PC-3 (cell line): ENCODE results near the gene ZNF655. TPM values are rescaled to one million over a fixed set of nuclear protein-coding genes. Genes with fewer than 3 reads are reported as not detected.

Source experiments
- ATAC-seq: fragments of 200-7000 bp; cut with Tn5 transposase; 2 replicates; pipeline ENCODE4 v1.9.1; 2020; ENCODE audit warnings: mild to moderate bottlenecking, moderate library complexity
- BruUV-seq: library from RNA; stranded (reverse); fragments of 400-500 nt; replicated peaks from 2 replicates; lab custom pipeline; 2021; lab: Mats Ljungman, UMichigan
- CTCF ChIA-PET: fragments of 300-600 bp; sonication (Branson Sonifier 250); formaldehyde crosslinking; loops from one replicate; lab custom pipeline; 2022; ENCODE audit warnings: antibody characterized with exemption; lab: Charles Lee
- POLR2A ChIA-PET: fragments of 300-600 bp; sonication (Branson Sonifier 250); formaldehyde crosslinking; loops from one replicate; lab custom pipeline; 2022; ENCODE audit warnings: antibody characterized with exemption; ENCODE audit not compliant: unreplicated experiment; lab: Charles Lee
- DNase-seq: peaks from one replicate; pipeline ENCODE4 v3.0.0-alpha.2; 2015
- H2AFZ ChIP-seq: fragments of 300-600 bp; sonication (generic); 2 replicates; pipeline ENCODE4 v1.6.0; 2016; ENCODE audit warnings: antibody characterized with exemption, low read length
- H3F3A ChIP-seq: fragments of 300-600 bp; sonication (generic); one replicate; pipeline ENCODE4 v1.6.0; 2017; ENCODE audit warnings: antibody characterized with exemption, low read length, control low read depth, mild to moderate bottlenecking; ENCODE audit not compliant: unreplicated experiment
- H3K27ac ChIP-seq: fragments of 300-600 bp; sonication (generic); 2 replicates; pipeline ENCODE4 v1.5.1; 2016; ENCODE audit warnings: mild to moderate bottlenecking, low read length
- H3K27me3 ChIP-seq: fragments of 300-600 bp; sonication (generic); 2 replicates; pipeline ENCODE4 v1.6.1; 2016; ENCODE audit warnings: low read length, mixed read lengths
- H3K36me3 ChIP-seq: fragments of 300-600 bp; sonication (generic); 2 replicates; pipeline ENCODE4 v1.6.1; 2016; ENCODE audit warnings: low read depth, mixed run types, low read length, mixed read lengths
- H3K4me1 ChIP-seq: fragments of 300-600 bp; sonication (generic); 2 replicates; pipeline ENCODE4 v1.5.1; 2016; ENCODE audit warnings: low read length; ENCODE audit not compliant: insufficient read depth
- H3K4me2 ChIP-seq: fragments of 300-600 bp; sonication (generic); 2 replicates; pipeline ENCODE4 v1.6.0; 2016; ENCODE audit warnings: low read length
- H3K4me3 ChIP-seq: fragments of 300-600 bp; sonication (generic); 2 replicates; pipeline ENCODE4 v1.5.1; 2016; ENCODE audit warnings: mild to moderate bottlenecking, low read length, mixed read lengths
- H3K79me2 ChIP-seq: fragments of 300-600 bp; sonication (generic); 2 replicates; pipeline ENCODE4 v1.6.1; 2017; ENCODE audit warnings: low read length, mixed read lengths
- H3K9ac ChIP-seq: fragments of 300-600 bp; sonication (generic); 2 replicates; pipeline ENCODE4 v1.6.0; 2016; ENCODE audit warnings: mild to moderate bottlenecking, low read length
- H3K9me2 ChIP-seq: fragments of 300-600 bp; sonication (generic); replicated peaks from 2 replicates; pipeline ENCODE4 v1.6.1; 2016; ENCODE audit warnings: mixed run types, low read length, mixed read lengths
- H3K9me3 ChIP-seq: fragments of 300-600 bp; sonication (generic); 2 replicates; pipeline ENCODE4 v1.6.1; 2016; ENCODE audit warnings: low read length, mixed read lengths
- H4K20me1 ChIP-seq: fragments of 300-600 bp; sonication (generic); 2 replicates; pipeline ENCODE4 v1.6.1; 2016; ENCODE audit warnings: low read length, mixed read lengths
- EZH2 ChIP-seq: fragments of 300-600 bp; sonication (generic); IDR thresholded peaks from one replicate; pipeline ENCODE4 v1.6.1; 2017; ENCODE audit warnings: antibody characterized with exemption, mild to moderate bottlenecking, low read length; ENCODE audit not compliant: unreplicated experiment
- EZH2phosphoT487 ChIP-seq: fragments of 300-600 bp; sonication (generic); IDR thresholded peaks from 2 replicates; pipeline ENCODE4 v1.6.1; 2018; ENCODE audit warnings: mild to moderate bottlenecking, antibody characterized with exemption, low read length, borderline replicate concordance
- intact Hi-C: fragments of 100-400 bp; cut with micrococcal nuclease; formaldehyde crosslinking; loops from 2 replicates; pipeline ENCODE4 v1.9.0; 2023
- total RNA-seq: library from RNA; depleted of rRNA; stranded (reverse); fragments of >200 nt; gene quantifications from 2 replicates; pipeline ENCODE4 v1.2.3, GENCODE V29; 2014
- TF ChIP-seq, protein P1 (sequence below): fragments of 300-600 bp; sonication (generic); conservative IDR thresholded peaks from 2 replicates; pipeline ENCODE4 v1.5.1; 2017; ENCODE audit warnings: antibody characterized with exemption, low read depth, mild to moderate bottlenecking, low read length

The ZNF655 gene
- total RNA-seq, 1 experiment from 2014 or later: not detected

DNA sequence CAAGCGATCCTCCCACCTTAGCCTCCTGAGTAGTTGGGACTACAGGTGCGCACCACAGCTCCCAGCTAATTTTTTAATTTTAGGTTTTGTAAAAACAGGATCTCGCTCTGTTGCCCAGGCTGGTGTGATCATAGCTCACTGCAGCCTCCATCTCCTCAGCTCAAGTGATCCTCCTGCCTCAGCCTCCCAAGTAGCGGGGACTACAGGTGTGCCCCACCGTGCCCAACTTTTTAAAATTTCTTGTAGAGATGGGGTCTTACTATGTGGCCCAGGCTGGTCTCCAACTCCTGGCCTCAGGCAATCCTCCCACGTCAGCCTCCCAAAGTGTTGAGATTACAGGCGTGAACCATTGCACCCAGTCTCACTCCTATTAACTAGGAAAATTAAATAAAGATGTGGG is 47.1 kb downstream of the ZNF655 start:
- DNase-seq (no peak), ATAC-seq (no peak)
- Histone ChIP-seq H3F3A (no peaks in the 10 kb centered on the region), H3K79me2 (no peaks in the 10 kb centered on the region), H3K9me2 (no peaks in the 10 kb centered on the region), H3K4me2 (no peak overlapping the region), H3K4me1 (no peaks in the 10 kb centered on the region), H3K36me3 (no peaks in the 10 kb centered on the region), H3K9ac (no peak overlapping the region), H3K9me3 (no peaks in the 10 kb centered on the region), H3K27ac (no peak overlapping the region), H3K4me3 (no peak overlapping the region), H2AFZ (no peak overlapping the region), H3K27me3 (peaks cover 8% of the 10 kb centered on the region; the same call in 1 of the 2 replicates), H4K20me1 (no peaks in the 10 kb centered on the region)
- intact Hi-C loops: no loop called here
- POLR2A ChIA-PET: no interaction called here
- TF ChIP-seq EZH2: no peak
- TF ChIP-seq EZH2phosphoT487: no peak
- TF ChIP-seq, protein P1, sequence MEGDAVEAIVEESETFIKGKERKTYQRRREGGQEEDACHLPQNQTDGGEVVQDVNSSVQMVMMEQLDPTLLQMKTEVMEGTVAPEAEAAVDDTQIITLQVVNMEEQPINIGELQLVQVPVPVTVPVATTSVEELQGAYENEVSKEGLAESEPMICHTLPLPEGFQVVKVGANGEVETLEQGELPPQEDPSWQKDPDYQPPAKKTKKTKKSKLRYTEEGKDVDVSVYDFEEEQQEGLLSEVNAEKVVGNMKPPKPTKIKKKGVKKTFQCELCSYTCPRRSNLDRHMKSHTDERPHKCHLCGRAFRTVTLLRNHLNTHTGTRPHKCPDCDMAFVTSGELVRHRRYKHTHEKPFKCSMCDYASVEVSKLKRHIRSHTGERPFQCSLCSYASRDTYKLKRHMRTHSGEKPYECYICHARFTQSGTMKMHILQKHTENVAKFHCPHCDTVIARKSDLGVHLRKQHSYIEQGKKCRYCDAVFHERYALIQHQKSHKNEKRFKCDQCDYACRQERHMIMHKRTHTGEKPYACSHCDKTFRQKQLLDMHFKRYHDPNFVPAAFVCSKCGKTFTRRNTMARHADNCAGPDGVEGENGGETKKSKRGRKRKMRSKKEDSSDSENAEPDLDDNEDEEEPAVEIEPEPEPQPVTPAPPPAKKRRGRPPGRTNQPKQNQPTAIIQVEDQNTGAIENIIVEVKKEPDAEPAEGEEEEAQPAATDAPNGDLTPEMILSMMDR: no peak
- CTCF ChIA-PET: no interaction called here
- BruUV-seq: no TSS peak

GRCh38 chr7:99606531-99606930 is 48.1 kb downstream of the ZNF655 start:
- H3K27me3 ChIP-seq: peaks cover 10% of the 10 kb centered on the region; the same call in 1 of the 2 replicates
- no peaks in the 10 kb centered on the region for H3K4me1 ChIP-seq
- ATAC-seq (no peak), DNase-seq (no peak)
- no peaks in the 10 kb centered on the region for H3K9me3 ChIP-seq
- H4K20me1 ChIP-seq: no peaks in the 10 kb centered on the region
- intact Hi-C loops: no loop called here
- no peak overlapping the region for H3K4me3 ChIP-seq
- TF ChIP-seq, protein P1: no peak
- no peak for TF ChIP-seq EZH2
- TF ChIP-seq EZH2phosphoT487: no peak
- H3K27ac ChIP-seq: no peak overlapping the region
- no TSS peak for BruUV-seq
- no peaks in the 10 kb centered on the region for H3K9me2 ChIP-seq
- no peaks in the 10 kb centered on the region for H3F3A ChIP-seq
- no peaks in the 10 kb centered on the region for H3K79me2 ChIP-seq
- no peak overlapping the region for H3K9ac ChIP-seq
- ChIA-PET CTCF (no interaction called here), POLR2A (no interaction called here)
- no peaks in the 10 kb centered on the region for H3K36me3 ChIP-seq
- H3K4me2 ChIP-seq: no peak overlapping the region
- H2AFZ ChIP-seq: no peak overlapping the region

DNA sequence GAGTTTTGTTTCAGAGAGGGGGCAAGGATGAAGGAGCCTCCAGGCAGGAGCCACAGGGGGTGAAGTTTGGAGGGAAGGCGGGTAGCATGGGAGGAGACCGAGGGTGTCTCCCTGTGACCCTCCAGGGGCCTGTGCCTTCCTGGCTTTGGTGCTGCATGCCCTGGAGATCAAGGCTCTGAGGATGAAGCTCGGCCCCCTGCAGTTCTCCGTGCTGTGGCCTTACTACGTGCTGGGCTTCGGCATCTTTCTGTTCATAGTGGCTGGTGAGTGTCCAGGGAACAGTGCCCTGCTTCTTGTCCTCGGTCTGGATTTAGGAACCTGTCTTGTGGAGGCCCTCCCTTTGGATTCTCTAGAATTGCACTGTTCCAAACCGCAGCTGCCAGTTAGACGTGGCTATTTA is 49.1 kb downstream of the ZNF655 start:
- Histone ChIP-seq H3K36me3 (no peaks in the 10 kb centered on the region), H3K27me3 (peaks cover 10% of the 10 kb centered on the region; the same call in 1 of the 2 replicates), H3K9me2 (no peaks in the 10 kb centered on the region), H3K9me3 (no peaks in the 10 kb centered on the region), H3K9ac (no peak overlapping the region), H3K4me2 (no peak overlapping the region), H4K20me1 (no peaks in the 10 kb centered on the region), H3K79me2 (no peaks in the 10 kb centered on the region), H3K27ac (no peak overlapping the region), H2AFZ (no peak overlapping the region), H3F3A (no peaks in the 10 kb centered on the region), H3K4me3 (no peak overlapping the region), H3K4me1 (no peaks in the 10 kb centered on the region)
- BruUV-seq: no TSS peak
- intact Hi-C loops: no loop called here
- ChIA-PET POLR2A (no interaction called here), CTCF (no interaction called here)
- ATAC-seq (no peak), DNase-seq (no peak)
- TF ChIP-seq EZH2 (no peak), EZH2phosphoT487 (no peak)
- TF ChIP-seq, protein P1: no peak
